Gastrocnemius medialis (tissue), 4 donors: ENCODE measurements around the gene VAV1. TPM values are rescaled to one million over a fixed set of nuclear protein-coding genes. Genes with fewer than 3 reads are reported as not detected.

Source experiments
- ATAC-seq, 2 donors: fragments of 150-250 bp; one replicate each; pipeline ENCODE4 v1.9.1; 2016
- DNase-seq, 2 donors: peaks; one replicate each; pipeline ENCODE4 v3.0.0-alpha.2; 2019
- H3K27ac ChIP-seq, 4 donors: fragments of 200-600 bp; sonication (generic); 1 replicate in 1 of 4; 2 replicates in 3 of 4; pipeline ENCODE4 v1.5.1; 2016 to 2018; ENCODE audit warnings: mild to moderate bottlenecking in 2 of 4, moderate library complexity in 1 of 4
- H3K27me3 ChIP-seq, 3 donors: fragments of 200-600 bp; sonication (generic) in 2 of 3; 1 replicate in 1 of 3; 2 replicates in 2 of 3; pipeline versions ENCODE4 v1.5.1 to v1.6.0; 2016 to 2019; ENCODE audit warnings: mild to moderate bottlenecking in 1 of 3, moderate library complexity in 1 of 3
- H3K36me3 ChIP-seq, 2 donors: fragments of 200-600 bp; sonication (generic) in 1 of 2; one replicate each; pipeline ENCODE4 v1.5.1; 2017 to 2018
- H3K4me1 ChIP-seq, 2 donors: fragments of 200-600 bp; sonication (generic) in 1 of 2; one replicate each; pipeline ENCODE4 v1.5.1; 2016 to 2017; ENCODE audit warnings: mild to moderate bottlenecking in 2 of 2
- H3K4me3 ChIP-seq, 4 donors: fragments of 200-600 bp; sonication (generic) in 3 of 4; 1 replicate in 1 of 4; 2 replicates in 3 of 4; pipeline ENCODE4 v1.5.1; 2016 to 2019; ENCODE audit warnings: mild to moderate bottlenecking in 2 of 4
- H3K9me3 ChIP-seq, 3 donors: fragments of 200-600 bp; sonication (generic) in 2 of 3; 1 replicate in 1 of 3; 2 replicates in 2 of 3; pipeline ENCODE4 v1.5.1; 2016 to 2019
- POLR2A ChIP-seq, 2 donors: fragments of 450-650 bp; IDR thresholded peaks; one replicate each; pipeline ENCODE4 v1.6.1; 2017; ENCODE audit warnings: antibody characterized with exemption in 2 of 2, mild to moderate bottlenecking in 2 of 2, moderate library complexity in 2 of 2
- in situ Hi-C, 4 donors: fragments of 200-750 bp; cut with MboI; loops; one replicate each; pipeline versions ENCODE4 v1.15.0 to v1.8.0; 2017; ENCODE audit warnings: low sequenced_read_pairs in 4 of 4
- intact Hi-C: fragments of 100-400 bp; cut with DNase I; formaldehyde crosslinking; loops from one replicate; pipeline ENCODE4 v1.15.1; 2023; ENCODE audit warnings: low total_unique reads
- total RNA-seq, 4 donors: library from RNA; depleted of rRNA; stranded (reverse); fragments of >200 nt; gene quantifications; one replicate each; pipeline versions ENCODE4 v1.1.0 to v1.2.3, GENCODE V29; 2016
- TF ChIP-seq, protein P1 (sequence below), 5 experiments: fragments of 450-650 bp in 3 of 5; fragments of 200-600 bp in 2 of 5; sonication (generic) in 2 of 5; IDR thresholded peaks in 4 of 5; conservative IDR thresholded peaks in 1 of 5; 1 replicate in 4 of 5; 2 replicates in 1 of 5; pipeline ENCODE4 v1.5.1; 2016 to 2019; ENCODE audit warnings: antibody characterized with exemption in 5 of 5, mild to moderate bottlenecking in 3 of 5, moderate library complexity in 3 of 5

VAV1 gene
- total RNA-seq, 4 donors from 2014 or later, result 0.63 to 1.8 (median 0.96) TPM

DNA sequence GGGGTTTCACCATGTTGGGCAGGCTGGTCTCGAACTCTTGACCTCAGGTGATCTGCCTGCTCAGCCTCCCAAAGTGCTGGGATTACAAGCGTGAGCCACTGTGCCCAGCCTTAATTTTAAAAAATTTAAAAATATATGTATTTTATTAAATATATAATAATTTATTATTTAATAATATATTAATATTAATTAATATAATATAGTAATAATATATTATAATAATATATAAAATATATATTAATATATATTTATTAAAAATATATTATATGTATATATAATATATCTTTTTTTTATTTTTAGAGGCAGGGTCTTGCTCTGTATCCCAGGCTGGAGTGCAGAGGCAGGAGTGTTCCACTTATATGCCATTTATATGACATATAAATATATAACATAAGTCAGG, 61.9 kb downstream of the VAV1 start:
- ATAC-seq, result no peak
- no peak overlapping the region for H3K27ac ChIP-seq
- TF ChIP-seq POLR2A (IDR thresholded peaks at IDR 0.05), result no peak
- TF ChIP-seq, protein P1, sequence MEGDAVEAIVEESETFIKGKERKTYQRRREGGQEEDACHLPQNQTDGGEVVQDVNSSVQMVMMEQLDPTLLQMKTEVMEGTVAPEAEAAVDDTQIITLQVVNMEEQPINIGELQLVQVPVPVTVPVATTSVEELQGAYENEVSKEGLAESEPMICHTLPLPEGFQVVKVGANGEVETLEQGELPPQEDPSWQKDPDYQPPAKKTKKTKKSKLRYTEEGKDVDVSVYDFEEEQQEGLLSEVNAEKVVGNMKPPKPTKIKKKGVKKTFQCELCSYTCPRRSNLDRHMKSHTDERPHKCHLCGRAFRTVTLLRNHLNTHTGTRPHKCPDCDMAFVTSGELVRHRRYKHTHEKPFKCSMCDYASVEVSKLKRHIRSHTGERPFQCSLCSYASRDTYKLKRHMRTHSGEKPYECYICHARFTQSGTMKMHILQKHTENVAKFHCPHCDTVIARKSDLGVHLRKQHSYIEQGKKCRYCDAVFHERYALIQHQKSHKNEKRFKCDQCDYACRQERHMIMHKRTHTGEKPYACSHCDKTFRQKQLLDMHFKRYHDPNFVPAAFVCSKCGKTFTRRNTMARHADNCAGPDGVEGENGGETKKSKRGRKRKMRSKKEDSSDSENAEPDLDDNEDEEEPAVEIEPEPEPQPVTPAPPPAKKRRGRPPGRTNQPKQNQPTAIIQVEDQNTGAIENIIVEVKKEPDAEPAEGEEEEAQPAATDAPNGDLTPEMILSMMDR (IDR thresholded peaks at IDR 0.05 in 4 of 5, conservative IDR thresholded peaks at IDR 0.05 in 1 of 5), result no peak
- no peak for DNase-seq
- no peaks in the 10 kb centered on the region for H3K36me3 ChIP-seq
- no peaks in the 10 kb centered on the region for H3K4me1 ChIP-seq
- intact Hi-C loops (no loop called here), in situ Hi-C loops (no loop called here)
- H3K9me3 ChIP-seq, result no peaks in the 10 kb centered on the region
- H3K4me3 ChIP-seq, result no peak overlapping the region
- peaks cover 0 to 4% (median 0%) of the 10 kb centered on the region in 3 donors for H3K27me3 ChIP-seq

DNA sequence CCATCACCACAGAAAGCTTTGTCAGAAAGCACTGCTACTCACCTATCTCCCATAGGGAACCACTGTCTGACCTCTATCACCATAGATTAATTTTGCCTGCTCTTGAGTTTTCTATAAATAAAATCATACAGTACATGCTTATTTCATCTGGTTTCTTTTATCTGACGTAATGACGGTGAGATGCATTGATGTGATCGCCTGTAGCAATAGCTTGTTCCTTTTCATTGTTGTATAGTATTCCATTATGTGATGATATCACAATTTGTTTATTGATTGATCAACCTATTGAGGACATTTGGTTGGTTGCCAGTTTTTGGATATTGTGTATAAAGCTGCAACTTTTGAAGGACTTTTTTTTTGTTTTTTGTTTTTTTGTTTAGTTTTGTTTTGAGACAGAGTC, 63.0 kb downstream of the VAV1 start:
- Histone ChIP-seq H3K4me3 (no peak overlapping the region), H3K27ac (no peak overlapping the region), H3K27me3 (peaks cover 0 to 4% (median 0%) of the 10 kb centered on the region in 3 donors), H3K9me3 (no peaks in the 10 kb centered on the region), H3K4me1 (no peaks in the 10 kb centered on the region), H3K36me3 (no peaks in the 10 kb centered on the region)
- no peak for TF ChIP-seq POLR2A (IDR thresholded peaks at IDR 0.05)
- TF ChIP-seq, protein P1 (IDR thresholded peaks at IDR 0.05 in 4 of 5, conservative IDR thresholded peaks at IDR 0.05 in 1 of 5), result no peak
- intact Hi-C loops (no loop called here), in situ Hi-C loops (no loop called here)
- no peak for DNase-seq
- no peak for ATAC-seq

DNA sequence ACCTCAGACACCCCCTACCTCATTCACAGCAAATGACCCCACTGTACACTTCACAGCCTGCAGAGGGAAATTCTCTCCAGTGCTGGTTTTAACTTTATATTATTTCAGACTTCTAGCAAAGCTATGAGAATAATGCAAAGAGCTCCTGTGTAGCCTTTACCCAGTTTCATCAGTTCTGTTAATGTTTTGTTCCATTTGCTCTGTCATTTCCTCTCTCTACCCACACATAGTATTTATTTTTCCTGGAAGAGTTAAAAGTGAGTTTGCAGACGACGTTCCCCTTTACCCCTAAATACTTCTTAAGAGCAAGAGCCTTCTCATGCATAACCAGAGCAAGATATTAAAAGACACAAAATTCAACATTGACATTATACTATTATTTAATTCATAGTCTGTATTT, 65.0 kb downstream of the VAV1 start:
- in situ Hi-C loops, result no loop called here
- intact Hi-C loops, result no loop called here
- no peak for ATAC-seq

DNA sequence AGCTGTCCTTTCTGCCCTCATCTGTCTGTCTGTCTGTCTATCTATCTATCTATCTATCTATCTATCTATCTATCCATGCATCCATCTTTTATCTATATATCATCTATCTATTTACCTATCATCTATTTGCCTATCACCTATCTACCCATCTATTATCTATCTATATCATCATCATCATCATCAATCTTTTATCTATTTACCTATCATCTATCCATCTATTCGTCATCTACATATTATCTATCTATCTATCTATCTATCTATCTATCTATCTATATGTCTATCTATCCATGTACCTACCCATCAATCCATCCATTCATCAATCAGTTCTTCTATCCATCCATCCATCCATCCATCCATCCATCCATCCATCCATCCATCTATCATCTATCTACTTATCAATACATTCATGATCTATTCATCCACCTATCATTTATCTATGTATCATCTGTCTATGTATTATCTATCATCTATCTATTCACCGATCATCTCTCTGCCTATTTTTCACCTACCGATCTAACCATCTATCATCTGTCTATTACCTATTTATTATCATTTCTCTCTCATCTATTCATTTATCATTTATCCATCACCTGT, 65.7 kb downstream of the VAV1 start:
- ATAC-seq, result no peak
- DNase-seq, result no peak

More for the DNA sequence above, 65.0 kb downstream of the VAV1 start:
- no peak for DNase-seq
- H3K27ac ChIP-seq, result no peak overlapping the region
- H3K4me1 ChIP-seq, result no peaks in the 10 kb centered on the region
- peaks cover 0 to 4% (median 0%) of the 10 kb centered on the region in 3 donors for H3K27me3 ChIP-seq
- TF ChIP-seq, protein P1 (IDR thresholded peaks at IDR 0.05 in 4 of 5, conservative IDR thresholded peaks at IDR 0.05 in 1 of 5), result no peak
- TF ChIP-seq POLR2A (IDR thresholded peaks at IDR 0.05), result no peak
- H3K9me3 ChIP-seq, result no peaks in the 10 kb centered on the region
- H3K4me3 ChIP-seq, result no peak overlapping the region
- no peaks in the 10 kb centered on the region for H3K36me3 ChIP-seq

More for the DNA sequence above, 65.7 kb downstream of the VAV1 start:
- H3K27ac ChIP-seq, result no peak overlapping the region
- no peaks in the 10 kb centered on the region for H3K36me3 ChIP-seq
- H3K27me3 ChIP-seq, result peaks cover 0 to 4% (median 0%) of the 10 kb centered on the region in 3 donors
- no peak for TF ChIP-seq POLR2A (IDR thresholded peaks at IDR 0.05)
- TF ChIP-seq, protein P1 (IDR thresholded peaks at IDR 0.05 in 4 of 5, conservative IDR thresholded peaks at IDR 0.05 in 1 of 5), result no peak
- in situ Hi-C loops, result no loop called here
- no peaks in the 10 kb centered on the region for H3K4me1 ChIP-seq
- H3K4me3 ChIP-seq, result no peak overlapping the region
- intact Hi-C loops, result no loop called here
- H3K9me3 ChIP-seq, result no peaks in the 10 kb centered on the region
